Fibroblast of skin of scalp (primary cell): ENCODE data around the gene PARD6G.

Experiments used
- DNase-seq: peaks from one replicate; pipeline ENCODE4 v3.0.0-alpha.2; 2013

Gene PARD6G

GRCh38 chr18:80189531-80189865 is 57.8 kb downstream of the PARD6G start:
- no peak for DNase-seq

GRCh38 chr18:80188643-80189530 is 58.4 kb downstream of the PARD6G start:
- no peak for DNase-seq

GRCh38 chr18:80187956-80188642 is 59.2 kb downstream of the PARD6G start:
- DNase-seq, result no peak

DNA sequence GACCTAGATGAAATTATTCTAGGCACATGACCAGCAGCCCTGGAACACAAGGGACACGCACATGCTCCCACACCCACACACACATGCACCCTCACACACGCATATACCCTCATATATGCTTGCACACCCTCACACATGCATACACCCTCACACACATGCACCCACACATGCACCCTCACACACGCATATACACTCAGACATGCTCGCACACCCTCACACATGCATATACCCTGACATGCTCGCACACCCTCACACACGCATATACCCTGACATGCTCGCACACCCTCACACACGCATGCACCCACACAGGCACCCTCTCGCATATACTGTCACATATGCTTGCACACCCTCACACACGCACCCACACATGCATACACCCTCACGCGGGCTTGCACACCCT is 61.8 kb downstream of the PARD6G start:
- DNase-seq, result no peak

GRCh38 chr18:80184243-80184772 is 63.0 kb downstream of the PARD6G start:
- no peak for DNase-seq

- no peak for DNase-seq
Observed at GRCh38 chr18:80183273-80184050, 63.9 kb downstream of the PARD6G start.

GRCh38 chr18:80182855-80183254 is 64.5 kb downstream of the PARD6G start:
- DNase-seq, result no peak

DNA sequence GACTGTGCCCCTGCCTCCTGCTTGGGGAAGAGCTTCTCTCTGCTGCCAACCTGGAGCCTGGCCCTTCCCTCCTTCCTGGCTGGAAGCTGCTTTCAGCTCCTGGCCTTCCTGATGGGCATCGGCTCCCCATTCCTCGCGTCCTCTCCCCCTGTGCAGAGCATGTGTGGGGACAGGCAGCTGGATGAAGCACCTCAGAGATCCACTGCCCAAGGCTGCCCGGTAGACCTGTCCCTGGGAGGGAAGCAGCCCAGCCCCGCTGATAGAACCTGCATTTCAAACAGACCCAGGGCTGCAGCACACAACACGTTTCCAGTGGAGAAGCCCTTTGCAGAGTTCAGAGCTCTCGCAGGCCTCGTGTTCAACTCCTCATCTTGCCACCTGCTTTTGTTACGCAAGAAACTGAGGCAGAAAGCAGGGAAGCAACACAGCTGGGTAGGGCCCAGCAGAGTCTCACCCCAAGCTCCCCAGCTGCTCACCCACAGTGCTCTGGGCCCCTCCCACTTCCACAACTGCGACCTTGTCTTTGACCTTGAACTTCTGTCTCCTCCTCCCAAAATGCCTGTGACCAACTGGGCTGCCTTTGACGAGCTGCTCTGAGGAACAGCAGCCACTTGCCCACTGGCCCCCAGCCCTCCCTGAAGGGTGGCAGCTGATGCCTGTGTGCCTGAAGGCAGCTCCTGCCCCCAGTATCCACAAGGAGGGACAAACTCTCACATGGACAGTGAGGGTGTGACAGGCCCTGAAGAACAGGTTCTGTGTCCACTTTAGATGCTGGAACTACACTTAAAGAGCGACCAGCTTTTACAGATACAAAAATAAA is 65.5 kb downstream of the PARD6G start:
- DNase-seq, result no peak

DNA sequence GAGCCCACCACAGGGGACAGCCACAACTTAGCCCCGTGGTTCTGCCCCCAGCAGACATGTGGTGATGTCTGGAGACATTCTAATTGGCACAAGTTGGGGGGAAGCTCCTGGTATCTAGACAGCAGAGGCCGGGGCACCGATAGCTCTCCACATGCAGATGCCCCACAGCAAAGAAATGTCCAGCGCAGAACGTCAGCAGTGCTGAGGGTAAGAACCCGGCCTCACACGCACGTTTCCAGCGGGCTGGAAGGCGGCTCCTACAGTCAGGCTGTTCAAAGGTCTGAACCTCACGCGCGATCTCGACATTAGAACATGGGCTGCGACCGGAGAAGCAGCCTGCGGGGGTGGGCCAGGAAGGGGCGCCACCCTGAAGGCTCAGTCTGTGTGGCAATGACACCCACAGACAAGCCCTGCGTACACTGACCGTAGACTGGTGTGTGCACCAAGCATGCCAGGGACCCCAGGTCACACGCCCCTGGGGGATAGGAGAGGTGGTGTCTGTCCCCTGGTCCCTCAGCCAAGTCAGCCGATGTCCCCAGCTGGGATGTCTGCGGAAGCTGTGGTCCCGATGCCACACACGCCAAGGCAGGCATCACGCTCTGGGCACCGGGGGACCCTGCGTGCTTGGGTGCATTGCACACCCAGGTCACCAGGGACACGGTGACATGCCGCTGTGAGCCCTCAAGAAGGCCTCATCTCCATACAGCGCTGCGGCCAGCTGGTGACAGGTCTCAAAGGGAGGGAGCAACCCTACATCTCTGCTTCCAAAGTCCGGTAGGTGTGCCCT is 66.3 kb downstream of the PARD6G start:
- DNase-seq, result no peak

DNA sequence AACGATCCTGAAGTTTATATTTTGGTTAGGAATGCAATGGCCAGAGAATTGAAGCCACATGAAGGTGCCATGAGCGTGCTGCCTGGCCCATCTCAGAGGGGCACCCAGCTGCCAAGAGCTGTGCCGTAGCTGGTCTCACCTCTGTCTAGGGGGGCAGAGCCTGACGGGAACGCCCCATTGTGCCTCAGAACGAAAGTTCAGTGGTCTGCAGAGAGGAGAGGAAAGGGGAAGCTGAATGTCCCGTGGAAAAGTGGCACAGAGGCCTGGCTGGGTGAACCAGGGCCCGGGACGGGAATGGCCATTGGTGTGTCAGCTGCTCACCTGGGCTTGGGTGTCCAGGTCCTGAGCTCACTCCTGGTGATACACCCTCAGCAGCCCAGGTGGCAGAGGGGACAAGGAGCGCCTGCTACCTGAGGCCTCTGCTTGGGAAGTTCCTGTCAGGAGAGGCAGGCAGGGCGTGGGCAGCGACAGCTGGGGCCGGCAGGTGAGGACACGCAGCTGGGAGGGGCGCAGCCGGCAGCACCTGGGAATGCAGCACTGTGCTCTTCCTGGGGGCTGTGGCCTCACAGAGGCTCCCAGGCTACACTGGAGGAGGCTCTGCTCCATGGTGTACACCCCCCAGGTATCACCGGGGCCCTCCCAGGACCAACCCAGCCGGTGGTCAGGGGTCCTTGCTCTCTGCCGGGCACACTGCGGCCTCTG is 67.3 kb downstream of the PARD6G start:
- no peak for DNase-seq

- DNase-seq, result no peak
Observed at GRCh38 chr18:80178935-80179818, 68.1 kb downstream of the PARD6G start.

DNA sequence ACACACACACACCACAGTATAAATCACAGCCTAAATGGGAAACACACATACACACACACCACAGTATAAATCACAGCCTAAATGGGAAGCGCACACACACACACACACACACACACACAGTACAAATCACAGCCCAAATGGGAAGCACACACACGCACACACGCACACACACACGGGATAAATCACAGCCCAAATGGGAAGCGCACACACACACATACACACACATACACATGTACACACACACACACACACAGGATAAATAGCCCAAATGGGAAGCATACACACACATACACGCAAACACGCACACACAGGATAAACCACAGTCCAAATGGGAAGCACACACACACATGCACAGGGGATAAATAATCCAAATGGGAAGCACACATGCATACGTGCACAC is 70.2 kb downstream of the PARD6G start:
- DNase-seq, result no peak

DNA sequence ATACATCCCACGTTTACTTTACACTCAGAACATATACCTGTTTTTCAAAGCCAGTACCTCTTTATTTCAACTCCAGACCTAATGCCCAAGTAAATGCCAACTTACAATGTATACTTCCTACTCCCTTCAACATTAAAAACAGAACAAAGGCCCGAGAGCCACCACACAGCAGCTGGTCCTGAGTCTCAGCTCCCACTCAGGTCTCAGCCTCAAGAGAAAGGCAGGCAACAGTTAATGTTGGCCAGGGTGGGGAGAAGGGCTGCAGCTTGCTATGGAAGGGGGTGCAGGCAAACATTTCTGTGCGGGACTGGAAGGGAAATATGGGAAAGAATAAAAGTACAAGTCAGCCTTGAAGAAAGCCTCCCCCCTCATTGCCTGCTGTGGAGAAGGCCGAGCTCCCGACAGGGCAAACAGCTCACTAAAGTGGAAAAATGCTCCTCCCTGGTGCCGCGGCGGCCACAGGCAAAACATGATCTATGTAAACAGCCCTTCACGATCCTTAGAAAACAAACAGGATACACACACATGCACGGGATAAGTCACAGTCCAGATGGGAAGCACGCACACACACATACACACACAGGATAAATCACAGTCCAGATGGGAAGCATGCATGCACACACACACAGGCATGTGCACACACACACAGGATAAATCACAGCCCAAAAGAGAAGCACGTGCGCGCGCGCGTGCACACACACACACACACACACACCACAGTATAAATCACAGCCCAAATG is 70.8 kb downstream of the PARD6G start:
- DNase-seq, result peak; percentile 22

DNA sequence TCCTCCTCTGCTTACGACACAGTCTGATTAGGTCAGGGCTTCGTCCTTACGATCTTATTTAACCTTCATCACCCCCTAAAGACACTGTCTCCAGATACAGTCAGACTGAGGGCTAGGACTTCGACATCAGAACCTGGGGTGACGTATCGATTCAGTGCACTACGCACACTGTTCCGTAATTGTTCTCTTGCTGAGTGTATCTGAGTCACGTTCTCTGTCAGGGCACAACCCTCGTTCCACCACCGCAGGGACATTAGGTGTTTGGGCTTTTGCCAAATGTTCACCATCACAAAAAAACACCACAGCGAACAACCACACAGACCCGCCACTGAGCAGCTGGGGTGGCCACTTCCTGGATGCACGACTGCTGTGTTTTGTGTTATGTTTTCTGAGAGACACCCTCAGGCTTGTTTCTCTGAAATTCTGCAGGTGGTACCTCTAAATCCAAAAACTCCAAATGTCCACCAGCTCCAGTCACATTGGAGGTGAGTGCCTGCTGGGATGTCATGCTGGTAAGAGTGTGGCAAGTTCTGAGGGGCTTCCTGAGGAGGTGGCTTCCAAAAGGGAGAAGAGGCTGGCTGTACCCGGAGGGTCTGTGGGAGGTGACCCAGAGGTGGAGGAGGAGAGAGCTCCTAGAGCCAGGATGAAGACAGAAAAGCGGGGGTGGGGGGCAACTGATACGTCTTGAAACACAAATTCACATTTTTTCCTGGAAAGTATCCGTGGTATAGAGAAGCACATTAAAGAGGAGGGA is 71.7 kb downstream of the PARD6G start:
- DNase-seq, result no peak

DNA sequence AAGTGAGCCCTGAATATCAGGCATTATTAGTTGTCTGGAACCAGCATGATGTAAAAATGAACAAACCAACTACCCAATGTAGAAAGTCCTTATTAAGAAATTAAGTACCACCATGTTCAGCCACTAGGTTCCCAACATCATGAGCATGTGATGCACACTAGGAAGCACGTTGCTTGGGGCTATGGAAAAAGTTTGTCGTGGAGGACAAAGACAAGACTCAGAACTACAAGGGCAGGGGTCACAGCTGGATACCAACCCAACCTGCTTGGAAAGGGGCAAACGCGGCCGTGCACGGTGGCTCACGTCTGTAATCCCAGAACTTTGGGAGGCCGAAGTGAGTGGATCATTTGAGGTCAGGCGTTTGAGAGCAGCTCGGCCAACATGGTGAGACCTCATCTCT is 74.3 kb downstream of the PARD6G start:
- no peak for DNase-seq

- DNase-seq, result peak; percentile 47
Observed at GRCh38 chr18:80172056-80172455, 75.3 kb downstream of the PARD6G start.

GRCh38 chr18:80171054-80171872 is 76.1 kb downstream of the PARD6G start:
- DNase-seq, result peak; percentile 55
